DOHH2 (cell line): ENCODE data around the gene MED16.

Experiments
- H3F3A ChIP-seq: fragments of 200-600 bp; sonication (generic), shearing (Covaris generic); 2 replicates; pipeline ENCODE4 v1.6.0; 2016; ENCODE audit warnings: antibody characterized with exemption, mild to moderate bottlenecking; ENCODE audit not compliant: control insufficient read depth, insufficient read depth
- H3K27ac ChIP-seq: fragments of 200-600 bp; sonication (generic); 2 replicates; pipeline ENCODE4 v1.5.1; 2014; ENCODE audit warnings: low read depth, mild to moderate bottlenecking, low read length, moderate library complexity
- H3K27me3 ChIP-seq: fragments of 200-600 bp; sonication (generic); 2 replicates; pipeline ENCODE4 v1.6.1; 2014; ENCODE audit warnings: mild to moderate bottlenecking, low read length, mixed read lengths; ENCODE audit not compliant: control insufficient read depth
- H3K36me3 ChIP-seq: fragments of 200-600 bp; sonication (generic); 2 replicates; pipeline ENCODE4 v1.6.1; 2014; ENCODE audit warnings: mild to moderate bottlenecking, low read length, moderate library complexity, mixed read lengths; ENCODE audit not compliant: control insufficient read depth
- H3K4me1 ChIP-seq: fragments of 200-600 bp; sonication (generic); 2 replicates; pipeline ENCODE4 v1.6.1; 2014; ENCODE audit warnings: mild to moderate bottlenecking, low read length, mixed read lengths; ENCODE audit not compliant: control insufficient read depth
- H3K4me2 ChIP-seq: fragments of 200-600 bp; sonication (generic); 2 replicates; pipeline ENCODE4 v1.6.0; 2014; ENCODE audit warnings: mild to moderate bottlenecking, low read length, moderate library complexity
- H3K4me3 ChIP-seq: fragments of 200-600 bp; sonication (generic); 2 replicates; pipeline ENCODE4 v1.5.1; 2014; ENCODE audit warnings: mild to moderate bottlenecking, low read length, mixed read lengths
- H3K79me2 ChIP-seq: fragments of 200-600 bp; sonication (generic); 2 replicates; pipeline ENCODE4 v1.6.1; 2014; ENCODE audit warnings: mild to moderate bottlenecking, low read length, mixed read lengths; ENCODE audit not compliant: control insufficient read depth
- H3K9me2 ChIP-seq: fragments of 200-600 bp; sonication (generic); replicated peaks from 2 replicates; pipeline ENCODE4 v1.6.1; 2014; ENCODE audit warnings: mild to moderate bottlenecking, low read length, mixed read lengths; ENCODE audit not compliant: control insufficient read depth
- H3K9me3 ChIP-seq: fragments of 200-600 bp; sonication (generic); 2 replicates; pipeline ENCODE4 v1.6.1; 2014; ENCODE audit warnings: antibody characterized with exemption, low read length, mixed read lengths; ENCODE audit not compliant: control insufficient read depth, insufficient read depth
- H4K20me1 ChIP-seq: fragments of 200-600 bp; sonication (generic); 2 replicates; pipeline ENCODE4 v1.6.0; 2014; ENCODE audit warnings: low read depth, mild to moderate bottlenecking, antibody characterized with exemption, low read length, moderate library complexity; ENCODE audit not compliant: control insufficient read depth, insufficient read depth
- CTCF ChIP-seq: fragments of 200-600 bp; sonication (generic); IDR thresholded peaks from one replicate; pipeline ENCODE4 v1.5.1; 2014; ENCODE audit warnings: antibody characterized with exemption, mild to moderate bottlenecking, low read depth, low read length; ENCODE audit not compliant: poor library complexity, severe bottlenecking
- EZH2phosphoT487 ChIP-seq: fragments of 200-600 bp; sonication (generic); IDR thresholded peaks from 2 replicates; pipeline ENCODE4 v1.6.1; 2017; ENCODE audit warnings: borderline replicate concordance, mild to moderate bottlenecking, antibody characterized with exemption, low read length, moderate library complexity, mixed read lengths

Gene MED16

GRCh38 chr19:920051-920864 lies 27.3 kb upstream of the MED16 start:
- no peaks in the 10 kb centered on the region for H3K9me2 ChIP-seq
- no peaks in the 10 kb centered on the region for H3K9me3 ChIP-seq
- H3K4me3 ChIP-seq = peak overlapping the region; percentile 30
- no peaks in the 10 kb centered on the region for H4K20me1 ChIP-seq
- peaks cover 43% of the 10 kb centered on the region for H3K4me1 ChIP-seq
- peaks cover 3% of the 10 kb centered on the region; the same call in 1 of the 2 replicates for H3F3A ChIP-seq
- peaks cover 75% of the 10 kb centered on the region for H3K27me3 ChIP-seq
- H3K4me2 ChIP-seq = peak overlapping the region; percentile 51
- no peaks in the 10 kb centered on the region for H3K36me3 ChIP-seq
- H3K79me2 ChIP-seq = no peaks in the 10 kb centered on the region
- TF ChIP-seq EZH2phosphoT487 (no peak), CTCF (no peak)
- no peak overlapping the region for H3K27ac ChIP-seq

- Histone ChIP-seq H3K4me2 (peak overlapping the region; percentile 51), H3K79me2 (no peaks in the 10 kb centered on the region), H3K27ac (no peak overlapping the region), H3F3A (peaks cover 3% of the 10 kb centered on the region; the same call in 1 of the 2 replicates), H3K4me3 (peak overlapping the region; percentile 30), H4K20me1 (no peaks in the 10 kb centered on the region), H3K4me1 (peaks cover 35% of the 10 kb centered on the region), H3K9me3 (no peaks in the 10 kb centered on the region), H3K9me2 (no peaks in the 10 kb centered on the region), H3K27me3 (peaks cover 69% of the 10 kb centered on the region), H3K36me3 (no peaks in the 10 kb centered on the region)
- TF ChIP-seq EZH2phosphoT487 = peak; percentile 62; the same call in 1 of the 2 replicates
- no peak for TF ChIP-seq CTCF
Measured at GRCh38 chr19:919199-920050, 26.4 kb upstream of the MED16 start.

- peaks cover 3% of the 10 kb centered on the region; the same call in 1 of the 2 replicates for H3F3A ChIP-seq
- TF ChIP-seq EZH2phosphoT487 (0 out of 2 replicates have a peak, but pooled peaks have one; percentile 62), CTCF (no peak)
- H3K27me3 ChIP-seq = peaks cover 61% of the 10 kb centered on the region
- H3K36me3 ChIP-seq = no peaks in the 10 kb centered on the region
- no peak overlapping the region for H3K4me3 ChIP-seq
- H3K79me2 ChIP-seq = peaks cover under 1% of the 10 kb centered on the region
- H3K9me3 ChIP-seq = no peaks in the 10 kb centered on the region
- H3K4me1 ChIP-seq = peaks cover 35% of the 10 kb centered on the region
- H3K27ac ChIP-seq = no peak overlapping the region
- no peaks in the 10 kb centered on the region for H3K9me2 ChIP-seq
- H3K4me2 ChIP-seq = peak overlapping the region; percentile 51; the same call in 1 of the 2 replicates
- no peaks in the 10 kb centered on the region for H4K20me1 ChIP-seq
Measured at GRCh38 chr19:918481-919198, 25.7 kb upstream of the MED16 start.
